ENCODE data around the gene KRT85. TPM values are rescaled to one million over a fixed set of nuclear protein-coding genes. Genes with fewer than 3 reads are reported as not detected.

The KRT85 gene
- total and polyA plus RNA-seq, 8 donors = not detected

GRCh38 chr12:52379536-52379935 lies 12.3 kb upstream of the KRT85 start:
- Histone ChIP-seq H3K4me1 (no peaks in the 10 kb centered on the region), H3K27ac (no peak overlapping the region), H3K9me3 (no peaks in the 10 kb centered on the region), H3K27me3 (no peaks in the 10 kb centered on the region), H3K36me3 (no peaks in the 10 kb centered on the region), H3K4me3 (no peak overlapping the region)
- TF ChIP-seq CTCF (IDR thresholded peaks at IDR 0.05) = no peak
- no peak for FAIRE-seq
- 80 to 81% methylated on average over 6 of the region's 6 CpGs for WGBS, 2 donors
- intact Hi-C loops (cut with DNase I) = loop anchor here in 1 of 3 donors (10.0 kb wide), 1 partner anchor 485 kb away; no protein-coding TSS in a partner anchor
- DNase-seq = no peak
- no peak for ATAC-seq

- intact Hi-C loops (cut with DNase I) = loop anchor here in 1 of 3 donors (10.0 kb wide), 1 partner anchor 487 kb away; no protein-coding TSS in a partner anchor
- no peaks in the 10 kb centered on the region for H3K9me3 ChIP-seq
- H3K36me3 ChIP-seq = no peaks in the 10 kb centered on the region
- no peak for TF ChIP-seq CTCF (IDR thresholded peaks at IDR 0.05)
- no peak overlapping the region for H3K27ac ChIP-seq
- no peak overlapping the region for H3K4me3 ChIP-seq
- FAIRE-seq (no peak), ATAC-seq (no peak), DNase-seq (peak in 1 of 6 donors; percentile 74)
- 68 to 75% methylated on average over 17 to 19 of the region's 19 CpGs for WGBS, 2 donors
- no peaks in the 10 kb centered on the region for H3K27me3 ChIP-seq
- no peaks in the 10 kb centered on the region for H3K4me1 ChIP-seq
Observed at GRCh38 chr12:52378091-52378490, 10.8 kb upstream of the KRT85 start.

- no peaks in the 10 kb centered on the region for H3K27me3 ChIP-seq
- FAIRE-seq = no peak
- H3K27ac ChIP-seq = no peak overlapping the region
- TF ChIP-seq CTCF (IDR thresholded peaks at IDR 0.05) = no peak
- 80 to 91% methylated on average over 8 of the region's 8 CpGs for WGBS, 2 donors
- no peaks in the 10 kb centered on the region for H3K9me3 ChIP-seq
- no peak for DNase-seq
- ATAC-seq = no peak
- H3K4me3 ChIP-seq = no peak overlapping the region
- intact Hi-C loops (cut with DNase I) = loop anchor here in 1 of 3 donors (10.0 kb wide), 1 partner anchor 488 kb away; no protein-coding TSS in a partner anchor
- H3K36me3 ChIP-seq = no peaks in the 10 kb centered on the region
- no peaks in the 10 kb centered on the region for H3K4me1 ChIP-seq
Observed at GRCh38 chr12:52377266-52377665, 10.0 kb upstream of the KRT85 start.

- no peak overlapping the region for H3K27ac ChIP-seq
- 32 to 41% methylated on average over 10 of the region's 10 CpGs for WGBS, 2 donors
- no peaks in the 10 kb centered on the region for H3K9me3 ChIP-seq
- peak; percentile 38 to 69 (median 53) for TF ChIP-seq CTCF (IDR thresholded peaks at IDR 0.05)
- H3K36me3 ChIP-seq = no peaks in the 10 kb centered on the region
- no peaks in the 10 kb centered on the region for H3K4me1 ChIP-seq
- no peak overlapping the region for H3K4me3 ChIP-seq
- ATAC-seq = peak; percentile 95 to 98 (median 97)
- intact Hi-C loops (cut with DNase I) = loop anchor here in 2 of 3 donors (5.0 to 10.0 kb wide), 2 partner anchors 492 to 495 kb away; no protein-coding TSS in a partner anchor
- peak; percentile 72 to 90 (median 84) for DNase-seq
- FAIRE-seq = peak; percentile 17
- H3K27me3 ChIP-seq = no peaks in the 10 kb centered on the region
Observed at GRCh38 chr12:52372216-52373154, 5.2 kb upstream of the KRT85 start.

Data from pancreas (tissue), 10 donors.